Choroid plexus epithelial cell (primary cell): ENCODE data around the gene ZNF471.

Source experiments
- DNase-seq: peaks from one replicate; pipeline ENCODE4 v3.0.0-alpha.2; 2010; ENCODE audit warnings: low read depth
- H3K4me3 ChIP-seq: 2 replicates; pipeline ENCODE4 v1.5.1; 2011; ENCODE audit warnings: low read depth, mild to moderate bottlenecking, control low read depth, low read length, moderate library complexity
- CTCF ChIP-seq: conservative IDR thresholded peaks from 2 replicates; pipeline ENCODE4 v1.5.1; 2011; ENCODE audit warnings: low read depth, mild to moderate bottlenecking, control low read depth, inconsistent platforms, low read length, moderate library complexity

The ZNF471 gene

GRCh38 chr19:56547535-56547934 lies 39.9 kb downstream of the ZNF471 start:
- TF ChIP-seq CTCF = peak; percentile 27
- no peak overlapping the region for H3K4me3 ChIP-seq
- no peak for DNase-seq

- no peak for TF ChIP-seq CTCF
- H3K4me3 ChIP-seq = no peak overlapping the region
- peak; percentile 12 for DNase-seq
Observed at GRCh38 chr19:56554272-56554869, 46.7 kb downstream of the ZNF471 start.

- no peak overlapping the region for H3K4me3 ChIP-seq
- no peak for TF ChIP-seq CTCF
Observed at GRCh38 chr19:56562766-56563165, 55.1 kb downstream of the ZNF471 start.

GRCh38 chr19:56566904-56567273 lies 59.2 kb downstream of the ZNF471 start:
- peak overlapping the region; percentile 98 for H3K4me3 ChIP-seq
- no peak for TF ChIP-seq CTCF
- DNase-seq = peak; percentile 34

More at GRCh38 chr19:56562766-56563165, 55.1 kb downstream of the ZNF471 start:
- no peak for DNase-seq

GRCh38 chr19:56567274-56568120 lies 59.8 kb downstream of the ZNF471 start, which contains the start of gene ZNF470:
ZNF470 (plus strand) TSS chr19:56567468; CDS start chr19:56570312, 2,844 bp downstream.
- TF ChIP-seq CTCF = no peak

GRCh38 chr19:56572589-56572988 lies 64.9 kb downstream of the ZNF471 start:
- no peak for DNase-seq
- TF ChIP-seq CTCF = no peak
- H3K4me3 ChIP-seq = no peak overlapping the region

More at GRCh38 chr19:56567274-56568120, 59.8 kb downstream of the ZNF471 start, which contains the start of gene ZNF470:
- peak; percentile 93 for DNase-seq
- H3K4me3 ChIP-seq = peak within 1 kb of the TSS; percentile 98
